ENCODE results near the gene LST1. TPM values are rescaled to one million over a fixed set of nuclear protein-coding genes. Genes with fewer than 3 reads are reported as not detected.

The LST1 gene
- polyA plus RNA-seq, 1 donor from 2014 or later: 20.5 TPM

DNA sequence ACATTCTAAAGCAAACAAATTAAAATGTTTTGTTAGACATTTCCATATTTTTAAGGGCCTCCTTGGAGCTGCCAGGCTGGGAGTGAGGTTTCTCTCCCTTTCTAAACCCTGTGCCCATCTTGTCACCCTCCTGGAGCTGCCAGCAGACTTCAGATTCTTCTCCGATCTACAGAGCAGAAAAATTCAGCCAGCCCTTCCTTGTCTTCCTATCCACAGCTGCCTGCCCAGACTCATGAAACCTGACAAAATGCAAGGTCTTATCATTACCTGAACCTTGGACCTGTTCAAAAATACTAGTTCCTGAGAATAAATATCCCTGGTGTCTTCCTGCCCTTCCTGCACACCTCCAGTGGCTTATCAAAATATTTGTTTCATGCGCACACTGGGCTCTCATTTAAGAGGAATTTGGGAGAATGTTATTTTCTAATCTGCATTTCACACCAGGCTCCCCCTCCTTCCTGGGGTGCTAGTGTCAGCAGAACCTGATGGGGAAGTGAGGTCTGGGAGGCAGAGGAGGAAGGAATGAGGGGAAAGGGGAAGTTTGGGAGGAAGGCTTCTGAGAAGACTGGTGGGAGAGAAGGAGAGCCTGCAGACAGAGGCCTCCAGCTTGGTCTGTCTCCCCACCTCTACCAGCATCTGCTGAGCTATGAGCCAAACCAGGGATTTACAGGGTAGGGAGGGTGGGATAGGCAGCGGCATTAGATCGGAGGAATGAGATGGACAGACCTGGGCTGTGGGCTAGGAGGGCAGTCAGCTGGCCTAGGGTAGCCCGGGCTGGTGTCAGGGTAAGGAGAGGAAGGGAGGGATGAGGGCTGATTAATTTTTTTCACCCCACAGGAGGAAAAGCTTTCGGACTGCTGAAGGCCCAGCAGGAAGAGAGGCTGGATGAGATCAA, 28.9 kb downstream of the LST1 start, which contains the start of gene AIF1:
TSS of gene AIF1 (plus strand) at position 551 of the 895 bp plus-strand sequence. CDS start at position 647, 96 bp downstream.
- Mint-ChIP-seq H3K27ac (peak within 1 kb of the TSS; percentile 64 to 92 (median 71)), H3K36me3 (no peaks in the 10 kb centered on the region), H3K27me3 (peaks cover 4% of the 10 kb centered on the region), H3K9me3 (no peaks in the 10 kb centered on the region), H3K4me3 (peak within 1 kb of the TSS in 3 of 4 donors; percentile 18 to 83 (median 46)), H3K4me1 (peaks cover 16 to 32% (median 25%) of the 10 kb centered on the region in 3 donors)

DNA sequence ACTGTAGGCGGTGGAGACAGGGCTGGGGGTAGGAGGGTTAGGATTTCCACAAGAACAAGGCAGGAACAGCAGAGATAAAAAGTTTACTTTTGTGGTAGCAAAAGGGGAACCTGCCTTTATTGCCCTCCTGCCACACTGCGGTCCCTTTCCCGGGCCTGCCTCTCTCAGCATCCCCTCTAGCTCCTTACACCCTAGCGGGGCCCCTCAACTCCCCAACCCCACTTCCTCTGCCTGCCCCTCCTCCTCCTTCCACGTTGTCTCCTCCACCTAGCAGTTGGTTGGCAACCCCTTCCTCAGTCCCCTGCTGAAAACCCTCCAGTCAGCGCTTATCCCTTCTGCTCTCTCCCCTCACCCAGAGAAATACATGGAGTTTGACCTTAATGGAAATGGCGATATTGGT, 29.7 kb downstream of the LST1 start:
- H3K36me3 Mint-ChIP-seq: no peaks in the 10 kb centered on the region
- peaks cover 0 to 2% (median 0%) of the 10 kb centered on the region in 3 donors for H3K9me3 Mint-ChIP-seq
- peaks cover 4% of the 10 kb centered on the region for H3K27me3 Mint-ChIP-seq
- peaks cover 21 to 32% (median 25%) of the 10 kb centered on the region in 3 donors for H3K4me1 Mint-ChIP-seq
- H3K27ac Mint-ChIP-seq: peak overlapping the region; percentile 53 to 82 (median 64)
- H3K4me3 Mint-ChIP-seq: peak overlapping the region in 1 of 4 donors; percentile 18

DNA sequence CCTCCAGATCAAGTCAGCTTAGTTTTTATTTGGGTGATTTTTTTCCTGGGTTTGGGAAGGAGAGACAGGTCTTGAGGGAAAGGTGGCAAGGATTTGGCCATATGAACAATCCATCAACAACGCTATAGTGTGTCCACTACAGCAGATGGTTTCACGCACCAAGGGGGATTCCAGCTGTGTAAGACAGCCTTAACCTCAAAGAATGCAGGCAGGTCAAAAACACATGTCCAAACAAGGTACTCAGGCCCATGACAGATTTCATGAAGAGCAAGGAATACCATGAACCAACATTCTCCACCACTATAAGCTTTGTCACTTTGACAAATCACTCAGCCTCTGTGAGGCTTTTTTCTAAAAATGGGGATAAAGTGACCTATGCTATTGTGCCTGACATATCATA, 30.9 kb downstream of the LST1 start:
- no peaks in the 10 kb centered on the region for H3K36me3 Mint-ChIP-seq
- peaks cover 29 to 39% (median 33%) of the 10 kb centered on the region in 3 donors for H3K4me1 Mint-ChIP-seq
- H3K9me3 Mint-ChIP-seq: peaks cover 0 to 2% (median 0%) of the 10 kb centered on the region in 3 donors
- H3K27ac Mint-ChIP-seq: peak overlapping the region in 2 of 3 donors; percentile 52 to 65
- H3K4me3 Mint-ChIP-seq: peak overlapping the region in 3 of 4 donors; percentile 23 to 79 (median 47)
- H3K27me3 Mint-ChIP-seq: peaks cover 4% of the 10 kb centered on the region

DNA sequence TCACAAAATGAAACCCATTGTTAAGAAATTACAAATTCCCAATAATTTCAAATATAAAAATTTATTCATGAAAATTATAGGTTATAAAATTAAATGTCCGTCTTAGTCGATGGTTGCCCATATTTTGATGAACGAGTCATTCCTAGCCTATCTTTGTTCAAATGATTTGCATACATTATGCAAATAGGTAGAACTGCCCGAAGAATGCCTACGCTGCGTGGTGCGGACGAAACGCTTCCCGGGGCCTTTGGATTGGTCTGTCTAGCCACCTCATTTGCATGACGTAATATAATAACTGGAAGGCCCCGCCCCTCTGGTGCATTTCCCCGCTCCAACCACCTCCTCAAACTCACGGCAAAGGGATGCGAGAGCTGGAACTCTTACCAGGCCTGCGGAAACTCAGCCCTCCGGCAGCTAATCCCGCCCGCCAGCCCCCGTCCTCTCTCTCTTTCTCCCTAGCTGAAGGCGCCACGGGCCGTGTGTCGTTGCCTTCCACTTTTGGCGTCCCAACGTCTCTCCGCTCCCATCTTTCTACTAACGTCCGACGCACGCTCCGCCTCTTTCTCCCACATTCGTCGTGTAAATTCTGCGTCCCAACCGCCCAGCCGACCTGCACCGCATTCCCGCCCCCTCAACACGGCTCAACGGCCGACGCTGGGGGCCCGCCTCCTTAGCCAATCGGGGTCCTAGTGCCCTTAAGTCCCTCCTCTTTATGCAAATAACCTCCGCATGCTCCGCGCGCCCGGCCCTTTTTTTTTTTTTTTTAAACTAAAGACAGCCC, 33.9 kb downstream of the LST1 start:
- Mint-ChIP-seq H3K4me1 (peaks cover 27 to 32% (median 27%) of the 10 kb centered on the region in 3 donors), H3K27me3 (peaks cover 1% of the 10 kb centered on the region), H3K36me3 (no peaks in the 10 kb centered on the region), H3K9me3 (peaks cover 0 to 2% (median 0%) of the 10 kb centered on the region in 3 donors), H3K4me3 (peak overlapping the region; percentile 88 to 100 (median 94)), H3K27ac (peak overlapping the region; percentile 94 to 98 (median 97))

DNA sequence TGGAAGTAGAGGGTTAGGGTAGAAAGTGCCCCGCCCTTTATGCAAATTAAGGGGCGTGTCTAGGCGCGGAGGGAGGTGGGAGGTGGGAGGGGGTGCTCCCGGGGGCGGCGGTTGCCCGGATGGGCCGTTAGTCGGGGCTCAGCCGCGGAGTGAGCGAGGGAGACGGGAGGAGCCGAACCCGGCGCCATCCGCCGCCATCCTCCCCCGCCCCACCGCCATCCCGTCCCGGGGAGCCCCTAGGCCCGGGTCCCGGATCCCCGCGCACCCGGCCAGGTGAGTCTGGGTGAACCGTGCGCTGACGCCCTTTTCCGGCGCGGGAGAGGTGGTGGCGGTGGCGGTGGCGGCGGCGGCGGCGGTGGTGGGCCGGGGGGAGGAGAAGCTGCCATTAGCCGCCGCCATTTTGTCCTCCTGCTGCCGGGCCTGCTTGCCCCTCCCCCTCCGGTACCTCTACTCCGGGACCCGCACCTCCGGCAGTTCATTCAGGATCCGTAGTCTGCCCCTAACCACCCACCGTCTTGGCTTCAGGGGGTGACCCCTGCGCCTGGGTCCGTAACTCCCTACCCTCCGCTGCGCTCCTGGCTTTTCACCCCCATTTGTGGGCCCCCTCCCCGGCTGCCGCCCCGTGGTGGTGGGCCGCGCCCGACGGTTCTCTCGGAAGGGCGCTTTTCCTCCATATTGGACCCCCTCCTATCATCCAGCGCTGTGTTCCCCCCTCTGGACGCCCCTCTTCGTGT, 34.7 kb downstream of the LST1 start, which contains the start of gene PRRC2A:
TSS of gene PRRC2A (plus strand) at position 130 of the 734 bp plus-strand sequence. CDS start 2,075 bp downstream, outside the sequence.
- Mint-ChIP-seq H3K36me3 (no peaks in the 10 kb centered on the region), H3K4me1 (peaks cover 22 to 26% (median 25%) of the 10 kb centered on the region in 3 donors), H3K9me3 (peaks cover 0 to 2% (median 0%) of the 10 kb centered on the region in 3 donors), H3K4me3 (peak within 1 kb of the TSS; percentile 88 to 100 (median 94)), H3K27me3 (no peaks in the 10 kb centered on the region), H3K27ac (peak within 1 kb of the TSS; percentile 94 to 98 (median 97))

DNA sequence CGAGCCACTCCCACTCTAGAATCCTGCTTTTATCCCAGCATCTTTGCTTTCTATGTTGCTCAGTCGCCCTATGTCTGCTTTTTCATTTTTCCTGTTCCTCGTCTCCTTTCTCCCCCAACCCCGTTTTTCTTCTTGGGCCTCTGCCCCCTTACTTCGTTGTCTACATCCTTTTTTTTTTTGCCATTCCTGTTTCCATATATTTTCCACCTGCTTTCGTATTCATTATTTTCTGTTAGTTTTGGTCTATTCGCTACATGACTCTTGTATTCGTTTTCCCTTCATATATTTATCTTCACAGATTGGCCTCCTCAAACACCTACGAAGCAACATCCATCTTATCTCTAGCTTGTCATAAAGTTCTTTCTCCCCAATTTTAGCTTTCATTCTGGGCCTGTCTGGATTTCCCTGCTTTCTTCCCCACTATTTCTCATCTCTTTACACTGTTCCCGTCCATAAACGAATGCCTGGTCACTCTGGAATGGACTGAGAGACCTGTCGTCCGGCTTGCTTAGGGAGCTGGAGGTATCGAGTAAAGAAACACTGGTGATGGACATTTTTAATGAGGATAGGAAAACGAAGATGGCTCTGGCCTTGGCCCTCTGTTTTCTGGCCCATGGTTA, 35.4 kb downstream of the LST1 start:
- Mint-ChIP-seq H3K27ac (peak overlapping the region; percentile 94 to 98 (median 95)), H3K9me3 (peaks cover 0 to 2% (median 0%) of the 10 kb centered on the region in 3 donors), H3K27me3 (no peaks in the 10 kb centered on the region), H3K36me3 (no peaks in the 10 kb centered on the region), H3K4me1 (peaks cover 19 to 26% (median 21%) of the 10 kb centered on the region in 3 donors), H3K4me3 (peak overlapping the region; percentile 88 to 100 (median 94))

DNA sequence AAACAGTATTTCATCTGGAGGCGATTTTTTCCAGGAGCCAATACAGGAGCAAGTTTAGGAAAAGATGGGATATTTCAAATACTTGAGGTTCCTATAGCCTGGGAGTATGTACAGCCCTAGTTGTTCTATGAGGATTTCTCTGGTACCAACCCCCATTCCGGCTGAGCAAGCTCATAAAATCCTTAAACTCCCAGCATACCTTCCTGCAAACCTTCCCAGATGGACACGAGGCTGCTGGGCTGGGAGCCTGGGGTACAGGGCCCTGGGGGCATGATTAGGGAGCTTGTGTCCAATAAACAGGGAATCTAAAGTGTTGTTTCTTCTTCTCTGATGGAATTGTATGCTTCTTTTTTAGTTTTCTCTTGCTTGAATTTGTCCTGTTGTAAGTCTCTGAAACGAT, 35.9 kb downstream of the LST1 start:
- Mint-ChIP-seq H3K9me3 (peaks cover 0 to 2% (median 0%) of the 10 kb centered on the region in 3 donors), H3K27me3 (no peaks in the 10 kb centered on the region), H3K27ac (peak overlapping the region; percentile 94 to 98 (median 95)), H3K4me1 (peaks cover 19 to 23% (median 19%) of the 10 kb centered on the region in 3 donors), H3K36me3 (peaks cover 3% of the 10 kb centered on the region), H3K4me3 (peak overlapping the region; percentile 88 to 100 (median 94))

DNA sequence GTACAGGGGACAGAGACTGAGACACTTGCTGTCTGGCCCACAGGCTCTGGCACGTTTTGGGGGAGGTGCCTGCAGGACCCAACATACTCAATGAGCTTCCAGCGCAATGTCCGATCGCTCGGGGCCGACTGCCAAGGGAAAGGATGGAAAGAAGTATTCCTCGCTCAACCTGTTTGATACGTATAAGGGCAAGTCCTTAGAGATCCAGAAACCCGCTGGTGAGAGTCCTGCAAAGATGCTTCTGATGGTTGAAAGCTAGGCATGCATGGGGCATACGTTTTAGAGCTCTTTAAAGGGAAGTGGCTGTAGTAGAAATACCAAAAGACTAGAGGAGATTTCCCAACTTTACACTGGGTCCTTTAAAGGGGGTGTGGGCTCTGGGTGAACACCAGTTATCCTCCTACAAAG, 36.6 kb downstream of the LST1 start:
- H3K4me3 Mint-ChIP-seq: peak overlapping the region in 1 of 4 donors; percentile 88
- H3K4me1 Mint-ChIP-seq: peaks cover 18 to 21% (median 19%) of the 10 kb centered on the region in 3 donors
- H3K36me3 Mint-ChIP-seq: peaks cover 3% of the 10 kb centered on the region
- H3K27ac Mint-ChIP-seq: peak overlapping the region; percentile 15 to 98 (median 94)
- H3K9me3 Mint-ChIP-seq: peaks cover 0 to 2% (median 0%) of the 10 kb centered on the region in 3 donors
- H3K27me3 Mint-ChIP-seq: no peaks in the 10 kb centered on the region

DNA sequence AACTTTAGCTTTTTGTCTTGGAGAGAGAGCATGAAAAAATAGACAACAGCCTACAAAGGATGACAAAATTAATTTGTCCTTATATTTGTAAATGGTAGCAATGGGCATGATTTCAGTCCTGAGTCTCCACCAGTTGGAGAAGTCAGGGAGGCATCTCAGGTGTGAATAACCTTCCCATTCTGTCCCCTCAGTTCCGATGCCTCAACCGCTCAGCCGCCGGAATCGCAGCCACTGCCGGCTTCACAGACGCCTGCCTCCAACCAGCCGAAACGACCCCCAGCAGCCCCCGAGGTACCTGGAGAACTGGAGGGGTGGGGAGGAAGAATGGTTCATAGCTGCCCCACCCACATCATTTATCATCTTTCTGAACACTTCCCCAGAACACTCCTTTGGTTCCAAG, 38.0 kb downstream of the LST1 start:
- H3K27me3 Mint-ChIP-seq: no peaks in the 10 kb centered on the region
- no peak overlapping the region for H3K4me3 Mint-ChIP-seq
- peaks cover 3% of the 10 kb centered on the region for H3K36me3 Mint-ChIP-seq
- peaks cover 15 to 21% (median 16%) of the 10 kb centered on the region in 3 donors for H3K4me1 Mint-ChIP-seq
- peak overlapping the region in 2 of 3 donors; percentile 1 to 15 for H3K27ac Mint-ChIP-seq
- H3K9me3 Mint-ChIP-seq: peaks cover 0 to 2% (median 0%) of the 10 kb centered on the region in 3 donors

DNA sequence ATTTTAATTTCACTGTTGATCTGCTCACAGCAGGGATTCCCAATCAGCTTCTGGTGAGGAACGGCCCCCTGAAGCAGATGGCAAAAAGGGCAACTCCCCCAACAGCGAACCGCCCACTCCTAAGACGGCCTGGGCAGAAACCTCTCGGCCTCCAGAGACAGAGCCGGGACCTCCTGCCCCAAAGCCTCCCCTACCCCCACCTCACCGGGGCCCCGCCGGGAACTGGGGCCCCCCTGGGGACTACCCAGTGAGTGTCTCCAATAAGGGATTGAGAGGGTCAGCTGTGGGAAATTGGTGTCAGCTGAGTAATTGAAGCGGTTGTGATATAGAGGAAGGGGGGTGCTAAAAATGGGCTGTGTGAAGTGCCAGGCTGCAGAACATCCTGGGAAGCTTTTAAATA, 40.9 kb downstream of the LST1 start:
- H3K27me3 Mint-ChIP-seq: no peaks in the 10 kb centered on the region
- H3K4me3 Mint-ChIP-seq: no peak overlapping the region
- H3K36me3 Mint-ChIP-seq: peaks cover 4% of the 10 kb centered on the region
- H3K9me3 Mint-ChIP-seq: no peaks in the 10 kb centered on the region
- peak overlapping the region in 1 of 3 donors; percentile 72 for H3K27ac Mint-ChIP-seq
- H3K4me1 Mint-ChIP-seq: peaks cover 5 to 8% (median 5%) of the 10 kb centered on the region in 3 donors

DNA sequence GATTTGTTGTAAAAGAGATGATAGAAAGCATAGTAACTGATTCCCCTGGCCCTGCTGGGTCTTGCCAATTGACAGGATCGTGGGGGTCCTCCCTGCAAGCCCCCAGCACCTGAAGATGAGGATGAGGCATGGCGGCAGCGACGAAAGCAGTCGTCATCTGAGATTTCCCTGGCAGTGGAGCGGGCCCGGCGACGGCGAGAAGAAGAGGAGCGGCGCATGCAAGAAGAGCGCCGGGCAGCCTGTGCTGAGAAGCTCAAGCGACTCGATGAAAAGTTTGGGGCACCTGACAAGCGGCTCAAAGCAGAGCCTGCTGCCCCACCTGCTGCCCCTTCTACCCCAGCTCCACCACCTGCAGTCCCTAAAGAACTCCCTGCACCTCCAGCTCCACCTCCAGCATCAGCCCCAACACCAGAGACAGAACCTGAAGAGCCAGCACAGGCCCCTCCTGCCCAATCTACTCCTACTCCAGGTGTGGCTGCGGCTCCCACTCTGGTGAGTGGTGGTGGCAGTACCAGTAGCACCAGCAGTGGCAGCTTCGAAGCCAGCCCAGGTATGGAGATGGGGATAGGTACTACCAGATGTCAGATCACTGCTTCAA, 41.7 kb downstream of the LST1 start:
- Mint-ChIP-seq H3K36me3 (peaks cover 4% of the 10 kb centered on the region), H3K9me3 (no peaks in the 10 kb centered on the region), H3K4me3 (peak overlapping the region in 1 of 4 donors; percentile 23), H3K27ac (peak overlapping the region in 1 of 3 donors; percentile 76), H3K27me3 (no peaks in the 10 kb centered on the region), H3K4me1 (peaks cover 0 to 2% (median 0%) of the 10 kb centered on the region in 3 donors)

DNA sequence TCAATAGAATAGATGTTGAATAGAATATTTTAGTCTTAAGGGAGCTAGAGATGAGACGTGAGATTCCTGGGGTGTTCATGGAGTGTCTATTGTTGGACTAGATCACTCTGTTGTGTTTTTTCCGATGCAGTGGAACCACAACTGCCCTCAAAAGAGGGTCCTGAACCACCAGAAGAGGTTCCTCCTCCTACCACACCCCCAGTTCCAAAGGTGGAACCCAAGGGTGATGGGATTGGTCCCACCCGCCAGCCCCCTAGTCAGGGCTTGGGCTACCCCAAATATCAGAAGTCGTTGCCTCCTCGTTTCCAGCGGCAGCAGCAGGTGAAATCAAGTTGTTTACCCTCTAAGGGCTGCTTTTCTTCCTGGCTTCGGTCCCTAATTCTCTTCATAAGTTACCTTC, 42.9 kb downstream of the LST1 start:
- Mint-ChIP-seq H3K36me3 (peaks cover 4% of the 10 kb centered on the region), H3K4me3 (no peak overlapping the region), H3K27me3 (no peaks in the 10 kb centered on the region), H3K9me3 (no peaks in the 10 kb centered on the region), H3K4me1 (peaks cover 0 to 2% (median 0%) of the 10 kb centered on the region in 3 donors), H3K27ac (peak overlapping the region in 2 of 3 donors; percentile 76 to 79)

DNA sequence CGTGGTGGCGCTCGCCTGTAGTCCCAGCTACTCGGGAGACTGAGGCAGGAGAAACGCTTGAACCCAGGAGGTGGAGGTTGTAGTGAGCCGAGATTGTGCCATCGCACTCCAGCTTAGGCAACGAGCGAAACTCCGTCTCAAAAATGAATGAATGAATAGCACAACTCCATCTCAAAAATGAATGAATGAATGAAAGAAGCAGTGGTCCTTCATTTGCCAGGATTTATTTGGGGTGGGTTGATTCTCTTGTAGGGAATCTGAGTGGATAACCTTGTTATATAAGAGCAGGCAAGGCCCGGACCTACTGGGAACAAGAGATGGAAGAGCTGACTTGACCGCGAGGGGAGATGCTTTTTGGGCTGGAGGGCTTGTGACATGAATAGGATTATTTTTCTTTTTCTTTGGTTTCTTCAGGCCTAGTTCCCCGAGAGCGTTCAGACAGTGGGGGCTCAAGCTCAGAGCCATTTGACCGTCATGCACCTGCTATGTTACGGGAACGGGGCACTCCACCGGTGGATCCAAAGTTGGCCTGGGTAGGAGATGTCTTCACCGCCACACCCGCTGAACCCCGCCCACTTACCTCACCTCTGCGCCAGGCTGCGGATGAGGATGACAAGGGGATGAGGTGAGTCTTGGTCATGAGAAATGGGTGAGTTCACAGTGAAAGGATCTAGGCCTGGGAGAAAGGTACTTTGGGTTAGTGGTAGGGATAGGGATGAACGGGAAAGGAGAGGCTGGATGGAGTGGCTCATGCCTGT, 44.3 kb downstream of the LST1 start:
- H3K27me3 Mint-ChIP-seq: no peaks in the 10 kb centered on the region
- H3K36me3 Mint-ChIP-seq: peaks cover 4% of the 10 kb centered on the region
- no peak overlapping the region for H3K4me3 Mint-ChIP-seq
- peak overlapping the region in 1 of 3 donors; percentile 15 for H3K27ac Mint-ChIP-seq
- no peaks in the 10 kb centered on the region for H3K9me3 Mint-ChIP-seq
- H3K4me1 Mint-ChIP-seq: peaks cover 0 to 2% (median 0%) of the 10 kb centered on the region in 3 donors

Data from IgD-negative memory B cell (primary cell).